Jurkat, Clone E6-1 (cell line): Measurements from ENCODE around the gene GPR75. TPM values are rescaled to one million over a fixed set of nuclear protein-coding genes. Genes with fewer than 3 reads are reported as not detected.

Experiments used
- DNase-seq: peaks from one replicate; pipeline ENCODE4 v3.0.0-alpha.2; 2011; ENCODE audit warnings: low read depth, low spot score
- H3K4me3 ChIP-seq: 2 replicates; pipeline ENCODE4 v1.5.1; 2011; ENCODE audit warnings: mild to moderate bottlenecking, low read length, control low read depth, moderate library complexity
- polyA plus RNA-seq: library from polyadenylated mRNA; unstranded; fragments of >200 nt; gene quantifications from one replicate; pipeline ENCODE4 v1.2.1, GENCODE V29; 2012; ENCODE audit warnings: missing spikeins; ENCODE audit not compliant: insufficient read length, insufficient read depth

Gene GPR75
- 0.55 TPM for polyA plus RNA-seq

- H3K4me3 ChIP-seq = no peak within 1 kb of the TSS
- no peak for DNase-seq
These were observed at the start of gene GPR75 for GRCh38 chr2:53859206-53860181. TSS of gene GPR75 (minus strand) at chr2:53859967. CDS start at chr2:53854756, 5,211 bp downstream.

- no peak overlapping the region for H3K4me3 ChIP-seq
- DNase-seq = no peak
These were observed 47.8 kb upstream of the GPR75 start for GRCh38 chr2:53907582-53907981.

GRCh38 chr2:53905396-53905795 lies 45.6 kb upstream of the GPR75 start:
- no peak overlapping the region for H3K4me3 ChIP-seq
- DNase-seq = no peak

GRCh38 chr2:53903011-53903410 lies 43.2 kb upstream of the GPR75 start:
- H3K4me3 ChIP-seq = no peak overlapping the region
- DNase-seq = no peak

GRCh38 chr2:53901192-53901591 lies 41.4 kb upstream of the GPR75 start:
- no peak overlapping the region for H3K4me3 ChIP-seq
- DNase-seq = no peak

GRCh38 chr2:53896864-53897263 lies 37.1 kb upstream of the GPR75 start:
- DNase-seq = no peak
- H3K4me3 ChIP-seq = no peak overlapping the region

GRCh38 chr2:53886406-53887280 lies 26.9 kb upstream of the GPR75 start:
- DNase-seq = no peak
- H3K4me3 ChIP-seq = no peak overlapping the region

- DNase-seq = no peak
- H3K4me3 ChIP-seq = no peak overlapping the region
These were observed 25.1 kb upstream of the GPR75 start for GRCh38 chr2:53884883-53885282.

GRCh38 chr2:53881986-53882385 lies 22.2 kb upstream of the GPR75 start:
- DNase-seq = no peak
- H3K4me3 ChIP-seq = no peak overlapping the region

GRCh38 chr2:53881360-53881759 lies 21.6 kb upstream of the GPR75 start:
- no peak for DNase-seq
- no peak overlapping the region for H3K4me3 ChIP-seq

GRCh38 chr2:53880756-53881155 lies 21.0 kb upstream of the GPR75 start:
- no peak for DNase-seq
- H3K4me3 ChIP-seq = no peak overlapping the region

- DNase-seq = no peak
- no peak overlapping the region for H3K4me3 ChIP-seq
These were observed 17.8 kb upstream of the GPR75 start for GRCh38 chr2:53877556-53877955.

- no peak for DNase-seq
- H3K4me3 ChIP-seq = no peak overlapping the region
These were observed 17.3 kb upstream of the GPR75 start for GRCh38 chr2:53877112-53877511.

- no peak for DNase-seq
- no peak overlapping the region for H3K4me3 ChIP-seq
These were observed 14.7 kb upstream of the GPR75 start for GRCh38 chr2:53874401-53874950.

- DNase-seq = no peak
- H3K4me3 ChIP-seq = no peak overlapping the region
These were observed 8.0 kb upstream of the GPR75 start for GRCh38 chr2:53867773-53868172.

- DNase-seq = no peak
These were observed 7.4 kb upstream of the GPR75 start for GRCh38 chr2:53867169-53867568.

GRCh38 chr2:53865962-53866361 lies 6.2 kb upstream of the GPR75 start:
- H3K4me3 ChIP-seq = no peak overlapping the region
- no peak for DNase-seq

More at GRCh38 chr2:53867169-53867568, 7.4 kb upstream of the GPR75 start:
- no peak overlapping the region for H3K4me3 ChIP-seq

- DNase-seq = no peak
- H3K4me3 ChIP-seq = no peak overlapping the region
These were observed 5.5 kb upstream of the GPR75 start for GRCh38 chr2:53865264-53865663.

- DNase-seq = no peak
These were observed 3.9 kb upstream of the GPR75 start for GRCh38 chr2:53863538-53864227.

More at GRCh38 chr2:53863538-53864227, 3.9 kb upstream of the GPR75 start:
- no peak overlapping the region for H3K4me3 ChIP-seq
